C4-2B (cell line): ENCODE results near the gene ASCC3.

Experiments used
- H3K27ac ChIP-seq: fragments of 450-650 bp; 2 replicates; pipeline ENCODE4 v1.5.1; 2017
- ZFX ChIP-seq: fragments of 450-650 bp; IDR thresholded peaks from 2 replicates; pipeline ENCODE4 v1.6.1; 2017
- TF ChIP-seq, protein P1 (sequence below): fragments of 450-650 bp; conservative IDR thresholded peaks from 2 replicates; pipeline ENCODE4 v1.5.1; 2017; ENCODE audit warnings: mild to moderate bottlenecking

ASCC3 gene

DNA sequence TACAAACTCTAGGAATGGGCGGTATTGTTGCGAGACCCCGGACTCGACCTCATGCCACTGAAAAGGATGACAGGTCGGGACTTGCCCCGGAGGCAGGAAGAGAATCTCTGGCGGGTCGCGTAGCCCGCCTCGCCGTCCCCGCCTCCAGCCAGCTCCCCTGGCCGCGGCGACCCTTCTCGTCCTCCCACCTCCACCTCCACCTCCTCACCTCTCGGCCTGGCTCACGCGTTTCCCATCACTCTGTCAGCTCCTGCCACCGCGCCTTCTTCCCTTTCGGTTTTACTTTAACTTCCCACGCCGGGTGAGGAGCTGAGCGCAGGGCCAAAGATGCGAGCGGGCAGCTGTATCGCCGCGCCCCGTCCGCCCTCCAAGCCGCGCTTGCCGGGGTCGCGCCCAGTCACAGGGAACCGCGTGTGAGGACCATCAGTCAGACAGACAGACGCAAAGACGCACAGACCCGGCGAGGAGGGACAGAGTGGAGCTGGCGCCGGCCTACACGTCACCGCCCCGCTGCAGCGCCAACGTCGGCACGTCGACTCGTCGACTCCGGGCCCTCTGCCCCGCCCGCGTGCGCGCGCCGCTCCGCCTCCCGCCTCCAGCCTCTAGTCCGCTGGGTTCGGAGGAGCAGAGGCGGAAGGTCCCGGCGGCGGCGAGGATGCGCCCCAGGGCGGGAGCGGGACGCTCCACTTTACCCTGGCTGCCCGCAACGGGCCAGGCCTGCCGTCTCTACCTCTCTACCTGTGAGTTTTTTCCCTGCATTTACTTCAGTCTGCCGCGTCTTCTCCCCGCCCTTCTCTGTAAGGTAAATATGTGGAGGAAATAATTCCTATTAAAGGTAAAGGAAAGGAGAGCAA, at the start of gene ASCC3:
TSS of gene ASCC3 (minus strand) at position 477 of the 854 bp plus-strand sequence. CDS start 13,332 bp downstream, outside the sequence.
- H3K27ac ChIP-seq: peak within 1 kb of the TSS; percentile 88
- TF ChIP-seq ZFX: peak; percentile 52; the same call in 1 of the 2 replicates
- TF ChIP-seq, protein P1, sequence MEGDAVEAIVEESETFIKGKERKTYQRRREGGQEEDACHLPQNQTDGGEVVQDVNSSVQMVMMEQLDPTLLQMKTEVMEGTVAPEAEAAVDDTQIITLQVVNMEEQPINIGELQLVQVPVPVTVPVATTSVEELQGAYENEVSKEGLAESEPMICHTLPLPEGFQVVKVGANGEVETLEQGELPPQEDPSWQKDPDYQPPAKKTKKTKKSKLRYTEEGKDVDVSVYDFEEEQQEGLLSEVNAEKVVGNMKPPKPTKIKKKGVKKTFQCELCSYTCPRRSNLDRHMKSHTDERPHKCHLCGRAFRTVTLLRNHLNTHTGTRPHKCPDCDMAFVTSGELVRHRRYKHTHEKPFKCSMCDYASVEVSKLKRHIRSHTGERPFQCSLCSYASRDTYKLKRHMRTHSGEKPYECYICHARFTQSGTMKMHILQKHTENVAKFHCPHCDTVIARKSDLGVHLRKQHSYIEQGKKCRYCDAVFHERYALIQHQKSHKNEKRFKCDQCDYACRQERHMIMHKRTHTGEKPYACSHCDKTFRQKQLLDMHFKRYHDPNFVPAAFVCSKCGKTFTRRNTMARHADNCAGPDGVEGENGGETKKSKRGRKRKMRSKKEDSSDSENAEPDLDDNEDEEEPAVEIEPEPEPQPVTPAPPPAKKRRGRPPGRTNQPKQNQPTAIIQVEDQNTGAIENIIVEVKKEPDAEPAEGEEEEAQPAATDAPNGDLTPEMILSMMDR: no peak

DNA sequence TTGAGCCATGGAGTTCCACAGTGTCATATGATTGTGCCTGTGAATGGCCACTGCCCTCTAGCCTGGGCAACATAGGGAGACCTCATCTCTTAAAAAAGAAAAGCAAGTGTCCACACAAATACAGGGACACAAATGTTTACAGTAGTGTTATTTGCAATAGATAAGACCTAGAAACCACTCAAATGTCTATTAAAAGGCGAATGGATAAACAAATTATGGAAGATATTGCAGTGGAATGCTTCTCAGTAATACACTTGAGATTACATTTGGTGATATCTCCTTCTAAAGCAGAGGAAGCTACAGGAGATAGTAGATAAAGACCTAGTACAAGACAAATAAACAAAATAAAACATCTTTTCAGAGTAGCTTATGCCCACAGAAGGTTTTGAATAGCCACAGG, 44.6 kb upstream of the ASCC3 start:
- peak overlapping the region; percentile 41; the same call in 1 of the 2 replicates for H3K27ac ChIP-seq
- TF ChIP-seq, protein P1: no peak
- no peak for TF ChIP-seq ZFX

DNA sequence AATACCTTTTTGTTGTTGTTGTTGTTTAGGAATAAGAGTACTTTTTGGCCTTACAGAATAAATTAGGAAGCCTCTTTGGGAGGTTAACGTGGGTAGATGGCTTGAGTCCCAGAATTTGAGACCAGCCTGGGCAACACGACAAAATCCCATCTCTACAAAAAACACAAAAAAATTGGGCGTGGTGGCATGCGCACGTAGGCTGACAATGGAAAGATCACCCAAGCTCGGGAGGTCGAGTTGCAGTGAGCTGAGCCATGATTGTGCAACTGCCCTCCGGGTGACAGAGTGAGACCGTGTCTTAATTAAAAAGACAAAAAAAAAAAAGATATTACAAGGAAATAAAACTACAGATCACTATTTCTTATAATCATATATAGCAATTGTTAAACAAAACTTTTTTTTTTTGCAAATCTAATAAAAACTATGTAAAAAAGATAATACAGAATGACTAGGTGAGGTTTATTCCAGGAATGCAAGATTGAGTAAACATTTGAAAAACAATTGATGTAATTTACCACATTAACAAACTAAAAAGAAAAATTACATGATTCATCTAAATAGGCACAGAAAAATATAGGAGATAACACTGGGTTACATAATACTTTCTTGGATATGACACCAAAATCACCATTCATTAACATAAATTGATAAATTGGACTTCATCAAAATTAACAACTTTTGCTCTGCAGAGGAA, 43.6 kb upstream of the ASCC3 start:
- TF ChIP-seq, protein P1: no peak
- no peak for TF ChIP-seq ZFX
- 0 out of 2 replicates have a peak overlapping the region, but pooled peaks have one; percentile 17 for H3K27ac ChIP-seq

DNA sequence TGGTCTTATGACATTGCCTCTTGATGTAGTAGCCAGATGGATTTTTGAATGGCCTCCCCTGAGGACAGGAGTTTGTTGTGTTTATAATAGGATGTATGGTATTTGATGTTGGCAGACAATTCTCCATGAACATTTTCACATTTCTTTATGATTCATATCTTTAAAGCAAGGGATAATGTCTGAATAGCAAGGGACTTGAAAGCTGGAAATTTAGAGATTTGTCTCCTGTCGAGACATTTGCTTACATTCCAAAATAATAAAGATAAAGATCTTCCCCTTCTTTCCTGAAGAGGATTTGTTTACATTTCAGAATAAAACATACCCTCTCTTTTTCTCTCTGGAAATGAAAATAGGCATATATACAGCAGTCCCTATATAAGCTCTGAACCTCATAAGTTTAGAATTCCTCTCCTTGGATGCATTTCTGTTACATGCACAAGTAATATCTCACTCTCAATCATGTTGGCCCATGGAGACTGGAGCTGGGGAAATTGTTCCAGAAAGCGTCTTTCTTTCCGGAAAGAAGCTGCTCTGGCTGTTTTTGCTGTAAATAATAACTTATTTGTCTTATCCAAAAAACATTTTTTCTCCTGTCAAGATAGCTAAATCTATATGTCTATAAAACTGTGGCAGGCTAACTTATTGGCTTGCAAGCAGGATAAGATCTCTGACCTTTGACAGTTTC, 42.5 kb upstream of the ASCC3 start:
- TF ChIP-seq ZFX: no peak
- TF ChIP-seq, protein P1: no peak
- peak overlapping the region; percentile 53; the same call in 1 of the 2 replicates for H3K27ac ChIP-seq

DNA sequence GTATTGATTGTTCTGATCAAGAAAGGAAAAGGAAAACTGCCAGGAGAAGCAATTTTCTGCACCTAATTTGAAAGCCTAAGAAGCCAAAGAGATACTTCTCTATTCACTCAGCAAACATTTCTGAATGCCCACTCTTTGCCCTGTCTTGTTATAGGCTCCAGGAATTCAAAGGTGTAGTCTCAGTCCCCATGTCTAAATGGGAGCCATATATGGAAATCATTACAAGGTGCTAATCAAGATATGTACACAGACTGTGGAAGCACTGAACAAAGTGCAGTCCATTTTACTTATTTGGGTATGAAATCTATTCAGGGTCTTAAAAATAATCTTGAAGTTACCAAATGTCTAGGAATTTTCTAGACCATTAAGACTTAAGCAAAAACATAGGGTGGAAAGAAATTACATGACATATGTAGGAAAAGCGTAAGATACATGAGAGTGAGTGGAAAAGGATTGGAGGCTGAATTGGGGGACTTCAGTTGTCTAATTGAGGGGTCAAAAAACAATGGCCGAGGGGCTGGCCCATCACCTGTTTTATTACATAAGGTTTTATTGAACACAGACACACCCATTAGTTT, 39.0 kb upstream of the ASCC3 start:
- TF ChIP-seq ZFX: no peak
- TF ChIP-seq, protein P1: no peak
- no peak overlapping the region for H3K27ac ChIP-seq

GRCh38 chr6:100918152-100918551, 37.0 kb upstream of the ASCC3 start:
- TF ChIP-seq, protein P1: no peak
- TF ChIP-seq ZFX: no peak
- no peak overlapping the region for H3K27ac ChIP-seq
